Stimulated activated naive B cell treated with anti-CD40 and anti-IgM and Interleukin-4, amounts not matched to agents 10 μg/mL and 1 μg/mL and 100 μg/mL, for 72 hours (primary cell): ENCODE measurements around the gene CAT.

Experiments
- ATAC-seq, 2 donors: fragments of 150-1000 bp; cut with Tn5 transposase; replicated peaks; 2 replicates each; pipeline ENCODE4 v1.10.0; 2021; ENCODE audit warnings: moderate library complexity in 1 of 2
- DNase-seq: peaks from one replicate; pipeline ENCODE4 v3.0.0; 2021
- H3K27ac Mint-ChIP-seq: one replicate; pipeline ENCODE4 v1.8.0; 2022; ENCODE audit warnings: mild to moderate bottlenecking, mixed read lengths
- H3K27me3 Mint-ChIP-seq, 2 donors: one replicate each; pipeline ENCODE4 v1.8.0; 2022; ENCODE audit warnings: mixed read lengths in 2 of 2
- H3K36me3 Mint-ChIP-seq, 2 donors: one replicate each; pipeline ENCODE4 v1.8.0; 2022; ENCODE audit warnings: mixed read lengths in 2 of 2, mild to moderate bottlenecking in 1 of 2
- H3K4me1 Mint-ChIP-seq, 2 donors: one replicate each; pipeline ENCODE4 v1.8.0; 2022; ENCODE audit warnings: mixed read lengths in 2 of 2, mild to moderate bottlenecking in 1 of 2
- H3K4me3 Mint-ChIP-seq, 2 donors: one replicate each; pipeline ENCODE4 v1.8.0; 2022; ENCODE audit warnings: mild to moderate bottlenecking in 2 of 2, mixed read lengths in 2 of 2, moderate library complexity in 1 of 2
- H3K9me3 Mint-ChIP-seq, 2 donors: one replicate each; pipeline ENCODE4 v1.8.0; 2022; ENCODE audit warnings: mixed read lengths in 2 of 2, mild to moderate bottlenecking in 1 of 2

The CAT gene

DNA sequence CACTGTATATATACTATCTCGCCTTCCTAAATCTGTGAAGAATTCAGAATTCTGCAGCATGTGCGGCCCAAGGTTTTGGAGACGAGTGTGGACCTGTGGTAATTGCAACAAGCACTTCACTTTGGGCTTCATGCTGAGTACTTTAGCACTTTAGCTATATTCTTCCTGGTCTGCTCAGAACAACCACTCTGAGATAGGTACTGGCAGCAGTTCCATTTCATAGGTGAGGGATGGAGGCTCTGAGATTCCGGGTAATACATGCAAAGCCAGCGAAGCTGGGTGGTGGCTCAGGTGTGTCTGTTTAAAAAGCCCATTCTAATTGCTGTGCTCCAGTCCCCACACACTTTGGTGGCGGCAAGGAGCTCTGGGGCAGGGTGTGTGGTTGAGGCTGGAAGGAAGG lies 68.4 kb downstream of the CAT start:
- ATAC-seq: no peak
- Mint-ChIP-seq H3K9me3 (no peaks in the 10 kb centered on the region), H3K27me3 (peaks cover 0 to under 1% of the 10 kb centered on the region in 2 donors)

GRCh38 chr11:34507610-34508009 lies 68.9 kb downstream of the CAT start:
- Mint-ChIP-seq H3K36me3 (no peaks in the 10 kb centered on the region), H3K9me3 (no peaks in the 10 kb centered on the region), H3K27ac (no peak overlapping the region), H3K4me1 (no peaks in the 10 kb centered on the region), H3K4me3 (no peak overlapping the region), H3K27me3 (no peaks in the 10 kb centered on the region)
- DNase-seq: no peak
- ATAC-seq: no peak

More for the DNA sequence above, 68.4 kb downstream of the CAT start:
- Mint-ChIP-seq H3K27ac (no peak overlapping the region), H3K4me3 (no peak overlapping the region), H3K4me1 (peaks cover 0 to under 1% of the 10 kb centered on the region in 2 donors), H3K36me3 (no peaks in the 10 kb centered on the region)
- DNase-seq: no peak

- no peak for ATAC-seq
- Mint-ChIP-seq H3K4me1 (peaks cover 4 to 5% of the 10 kb centered on the region in 2 donors), H3K27ac (no peak overlapping the region)
Measured at GRCh38 chr11:34508524-34508923, 69.8 kb downstream of the CAT start.

DNA sequence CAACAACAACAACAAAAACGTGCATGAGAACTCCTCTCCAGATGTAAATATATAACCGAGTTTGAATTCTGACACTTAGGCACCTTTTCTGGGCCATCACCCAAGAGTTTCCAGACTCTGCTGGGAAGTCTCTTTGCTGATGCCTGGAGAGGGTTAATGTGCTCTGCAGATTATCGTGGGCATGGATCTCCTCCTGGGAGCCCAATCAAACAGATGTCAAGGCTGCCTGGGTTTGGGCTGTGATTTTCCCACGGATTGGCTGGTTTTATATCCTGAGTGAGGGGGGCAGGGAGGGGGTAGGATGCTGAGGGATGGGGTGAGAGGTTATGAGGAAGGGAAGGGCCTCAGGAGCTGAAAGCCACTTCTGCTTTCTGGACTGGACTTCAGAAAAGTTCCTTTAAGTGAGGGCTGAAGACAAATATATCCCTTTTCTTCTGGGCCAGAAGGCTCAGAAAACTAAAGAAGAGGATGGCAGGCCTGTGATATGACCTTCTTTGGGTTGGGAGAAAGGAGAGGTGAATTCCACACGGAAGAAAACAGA lies 70.7 kb downstream of the CAT start:
- no peak for ATAC-seq
- Mint-ChIP-seq H3K4me1 (peaks cover 4 to 5% of the 10 kb centered on the region in 2 donors), H3K27ac (no peak overlapping the region), H3K36me3 (no peaks in the 10 kb centered on the region), H3K9me3 (no peaks in the 10 kb centered on the region), H3K4me3 (no peak overlapping the region), H3K27me3 (no peaks in the 10 kb centered on the region)
- DNase-seq: no peak

More at GRCh38 chr11:34508524-34508923, 69.8 kb downstream of the CAT start:
- DNase-seq: no peak
- no peaks in the 10 kb centered on the region for H3K27me3 Mint-ChIP-seq
- no peaks in the 10 kb centered on the region for H3K9me3 Mint-ChIP-seq
- H3K4me3 Mint-ChIP-seq: no peak overlapping the region
- H3K36me3 Mint-ChIP-seq: no peaks in the 10 kb centered on the region

- ATAC-seq (no peak), DNase-seq (no peak)
- H3K4me3 Mint-ChIP-seq: no peak overlapping the region
- H3K27me3 Mint-ChIP-seq: no peaks in the 10 kb centered on the region
- no peaks in the 10 kb centered on the region for H3K36me3 Mint-ChIP-seq
- peaks cover 5 to 8% of the 10 kb centered on the region in 2 donors for H3K4me1 Mint-ChIP-seq
- no peaks in the 10 kb centered on the region for H3K9me3 Mint-ChIP-seq
- no peak overlapping the region for H3K27ac Mint-ChIP-seq
Measured at GRCh38 chr11:34510218-34510617, 71.5 kb downstream of the CAT start.

DNA sequence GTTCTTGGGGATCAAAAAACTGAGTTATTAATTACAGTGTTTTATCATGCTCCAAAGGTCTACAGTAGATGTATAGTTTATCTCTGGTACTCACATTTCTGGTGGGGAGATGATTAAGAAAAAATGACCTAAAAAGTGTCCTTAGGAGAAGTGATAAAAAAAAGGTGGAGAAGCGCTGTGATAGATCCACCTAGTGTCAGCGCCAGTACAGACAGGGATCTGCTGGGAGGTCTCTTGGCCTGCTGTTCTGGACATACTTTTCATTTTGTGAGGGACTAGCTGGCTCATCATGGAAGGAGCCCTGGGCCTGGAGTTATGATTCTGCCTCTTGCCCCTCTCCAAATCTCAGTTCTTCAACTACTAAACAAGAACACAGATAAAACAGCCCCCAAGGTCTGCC lies 71.9 kb downstream of the CAT start:
- H3K9me3 Mint-ChIP-seq: no peaks in the 10 kb centered on the region
- no peak for DNase-seq
- no peaks in the 10 kb centered on the region for H3K27me3 Mint-ChIP-seq
- no peak overlapping the region for H3K27ac Mint-ChIP-seq
- no peak overlapping the region for H3K4me3 Mint-ChIP-seq
- H3K4me1 Mint-ChIP-seq: peaks cover 5 to 8% of the 10 kb centered on the region in 2 donors
- ATAC-seq: no peak
- no peaks in the 10 kb centered on the region for H3K36me3 Mint-ChIP-seq

GRCh38 chr11:34512840-34513681 lies 74.3 kb downstream of the CAT start:
- Mint-ChIP-seq H3K4me1 (peaks cover 5 to 8% of the 10 kb centered on the region in 2 donors), H3K27ac (no peak overlapping the region), H3K4me3 (no peak overlapping the region), H3K27me3 (no peaks in the 10 kb centered on the region), H3K36me3 (no peaks in the 10 kb centered on the region), H3K9me3 (no peaks in the 10 kb centered on the region)
- peak; percentile 49 for DNase-seq
- ATAC-seq: peak; percentile 97 to 99

DNA sequence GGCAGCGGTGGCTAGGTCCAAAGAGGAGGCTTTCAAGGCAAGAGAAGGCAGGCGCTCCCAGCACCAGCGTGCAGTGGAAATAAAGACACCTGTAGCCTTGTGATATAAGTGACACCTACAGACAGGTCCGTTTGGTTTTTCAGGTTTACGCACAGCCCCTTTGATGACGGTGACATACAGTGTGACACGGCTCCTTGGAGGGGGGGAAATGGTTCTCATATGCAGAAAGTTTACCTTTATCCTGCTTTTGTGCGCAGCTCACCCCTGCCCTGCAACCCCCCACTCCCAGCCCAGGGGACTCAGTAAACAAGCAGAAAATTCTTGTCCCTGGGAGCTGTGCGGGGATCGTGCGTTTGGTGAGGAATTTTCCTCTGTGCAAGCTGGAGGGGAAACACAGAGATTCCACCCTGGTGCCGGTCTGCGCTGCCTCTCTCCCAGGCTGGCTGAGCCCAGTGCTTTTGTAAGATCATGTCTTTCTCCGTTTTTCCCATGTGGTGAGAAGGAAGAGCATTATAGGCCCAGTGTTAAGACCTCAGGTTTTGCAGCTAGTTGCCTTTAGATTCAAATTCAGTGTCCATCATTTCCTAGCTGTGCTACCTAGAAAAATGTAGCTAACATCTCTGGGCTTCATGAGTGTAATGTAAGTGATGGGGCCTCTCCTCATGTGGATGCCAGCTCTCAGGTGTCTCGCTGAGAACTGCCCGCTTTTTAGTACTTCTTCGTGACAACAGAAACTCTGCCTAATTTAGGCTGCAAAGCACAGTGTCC lies 75.1 kb downstream of the CAT start, which contains the start of gene ELF5:
ELF5 (minus strand) TSS at position 113 of the 768 bp plus-strand sequence. CDS start 8,045 bp downstream, outside the sequence.
- ATAC-seq (no peak), DNase-seq (no peak)
- no peak within 1 kb of the TSS for H3K4me3 Mint-ChIP-seq
- no peaks in the 10 kb centered on the region for H3K9me3 Mint-ChIP-seq
- H3K27ac Mint-ChIP-seq: no peak within 1 kb of the TSS
- no peaks in the 10 kb centered on the region for H3K27me3 Mint-ChIP-seq
- no peaks in the 10 kb centered on the region for H3K36me3 Mint-ChIP-seq
- peaks cover 5 to 8% of the 10 kb centered on the region in 2 donors for H3K4me1 Mint-ChIP-seq

DNA sequence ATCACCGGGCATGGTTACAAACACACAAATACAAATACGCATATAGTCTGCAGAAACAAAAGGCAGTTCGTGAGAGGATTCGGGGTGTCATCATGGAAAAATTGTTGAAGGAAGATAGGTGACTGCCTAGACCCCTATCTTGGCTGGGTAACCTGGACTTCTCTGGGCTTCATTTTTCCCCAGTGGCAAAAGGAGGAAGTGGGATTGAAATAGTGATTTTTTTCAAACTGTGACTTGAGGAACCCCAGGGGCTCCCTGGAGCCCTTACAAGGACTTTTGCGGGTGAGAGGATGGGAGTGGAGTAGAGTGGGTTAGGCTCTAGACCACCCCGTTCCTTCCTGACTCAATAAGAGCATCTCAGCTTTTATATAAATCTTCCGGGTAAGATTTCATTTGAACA lies 75.9 kb downstream of the CAT start:
- no peaks in the 10 kb centered on the region for H3K9me3 Mint-ChIP-seq
- H3K4me3 Mint-ChIP-seq: no peak overlapping the region
- H3K27me3 Mint-ChIP-seq: peaks cover 0 to 7% of the 10 kb centered on the region in 2 donors
- no peak for DNase-seq
- peaks cover 5 to 8% of the 10 kb centered on the region in 2 donors for H3K4me1 Mint-ChIP-seq
- H3K27ac Mint-ChIP-seq: no peak overlapping the region
- H3K36me3 Mint-ChIP-seq: no peaks in the 10 kb centered on the region
- no peak for ATAC-seq

DNA sequence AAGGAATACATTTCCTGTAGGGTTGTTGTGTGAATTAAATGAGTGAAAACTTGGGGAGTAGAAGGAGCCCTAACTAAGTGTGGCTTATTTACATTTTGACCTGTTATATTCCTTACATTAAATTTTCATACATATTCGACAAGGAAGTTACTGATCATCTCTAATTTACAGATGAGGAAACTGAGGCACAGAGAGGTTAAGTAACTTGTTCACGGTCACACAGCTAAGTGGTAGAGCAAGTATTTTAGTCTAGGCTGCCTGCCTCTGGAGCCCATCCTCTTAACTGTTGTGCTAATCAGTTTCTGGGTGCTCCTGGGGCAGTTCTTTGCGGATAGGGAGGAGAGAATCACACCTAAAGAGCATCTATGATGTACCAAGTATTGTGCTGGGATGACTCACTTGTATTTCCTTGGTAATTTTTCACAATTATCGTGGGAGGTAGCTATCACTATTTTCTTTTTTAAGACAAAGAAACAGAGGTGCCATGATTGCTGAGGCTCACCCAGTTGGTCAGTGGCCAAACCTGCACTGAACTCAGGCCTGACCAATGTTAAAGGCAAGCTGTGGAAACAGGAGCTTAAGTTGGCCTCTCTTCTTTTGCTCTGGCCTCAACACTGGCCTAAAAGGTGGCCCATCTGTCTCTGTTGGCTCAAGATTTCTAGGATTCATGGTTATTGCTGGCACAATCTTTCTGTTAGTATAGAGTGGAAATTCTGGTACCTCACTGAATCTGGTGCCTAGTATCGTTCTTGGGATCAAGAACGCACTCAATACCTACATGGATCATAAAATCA lies 77.7 kb downstream of the CAT start:
- H3K9me3 Mint-ChIP-seq: no peaks in the 10 kb centered on the region
- H3K36me3 Mint-ChIP-seq: no peaks in the 10 kb centered on the region
- ATAC-seq: no peak
- H3K4me1 Mint-ChIP-seq: peaks cover 5 to 8% of the 10 kb centered on the region in 2 donors
- peaks cover 0 to 12% of the 10 kb centered on the region in 2 donors for H3K27me3 Mint-ChIP-seq
- no peak for DNase-seq
- H3K27ac Mint-ChIP-seq: no peak overlapping the region
- H3K4me3 Mint-ChIP-seq: no peak overlapping the region

DNA sequence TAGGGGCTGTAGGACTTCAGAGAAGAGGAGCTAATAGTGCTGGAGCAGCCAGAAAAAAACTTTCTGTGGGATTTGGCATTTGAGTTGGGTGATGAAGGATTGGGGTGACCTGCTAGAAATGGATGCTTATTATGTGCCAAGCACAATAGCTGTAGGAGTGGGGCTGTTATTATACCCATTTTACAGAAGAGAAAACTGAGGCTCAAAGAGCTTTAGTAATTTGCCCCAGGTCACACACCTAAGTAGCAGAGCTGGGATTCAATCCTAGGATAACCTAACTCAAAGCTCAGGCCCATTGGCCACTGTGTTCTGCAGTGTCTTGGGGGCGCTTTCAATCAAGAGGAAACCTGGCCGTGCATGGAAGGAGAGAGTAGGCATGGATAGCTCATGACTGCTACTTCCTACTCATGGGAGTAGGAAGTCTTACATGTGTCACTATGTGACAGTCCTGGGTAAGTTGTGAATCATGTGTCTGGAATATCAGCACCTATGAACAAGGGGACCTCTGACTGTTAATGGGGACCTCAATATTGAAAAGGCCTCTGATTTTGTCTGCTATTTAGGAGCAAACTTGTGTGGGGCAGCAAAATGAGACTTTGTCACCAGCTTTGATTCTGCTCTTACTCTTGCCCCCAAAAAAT lies 81.0 kb downstream of the CAT start:
- no peak for DNase-seq
- H3K9me3 Mint-ChIP-seq: no peaks in the 10 kb centered on the region
- ATAC-seq: no peak
- no peak overlapping the region for H3K27ac Mint-ChIP-seq
- peaks cover 0 to 2% of the 10 kb centered on the region in 2 donors for H3K4me1 Mint-ChIP-seq
- peaks cover 0 to 12% of the 10 kb centered on the region in 2 donors for H3K27me3 Mint-ChIP-seq
- no peak overlapping the region for H3K4me3 Mint-ChIP-seq
- H3K36me3 Mint-ChIP-seq: no peaks in the 10 kb centered on the region

GRCh38 chr11:34521265-34521664 lies 82.5 kb downstream of the CAT start:
- H3K27me3 Mint-ChIP-seq: peaks cover 0 to 12% of the 10 kb centered on the region in 2 donors
- H3K9me3 Mint-ChIP-seq: no peaks in the 10 kb centered on the region
- no peaks in the 10 kb centered on the region for H3K36me3 Mint-ChIP-seq
- no peak overlapping the region for H3K27ac Mint-ChIP-seq
- ATAC-seq (no peak), DNase-seq (no peak)
- no peak overlapping the region for H3K4me3 Mint-ChIP-seq
- H3K4me1 Mint-ChIP-seq: no peaks in the 10 kb centered on the region
